Right lobe of liver (tissue), 6 donors: Measurements from ENCODE around the gene OR5AK2. TPM values are rescaled to one million over a fixed set of nuclear protein-coding genes. Genes with fewer than 3 reads are reported as not detected.
A peak's percentile ranks its signal among the peaks of the same experiment; 100 is the strongest.
"Not testable (repeated sequence)": the region's sequence is repeated elsewhere in the genome, so short reads cannot be mapped to it uniquely, and the experiment has no call there.

ENCODE experiments used
- ATAC-seq, 4 donors: fragments of 200-7000 bp; cut with Tn5 transposase; one replicate each; pipeline ENCODE4 v1.9.1; 2020; ENCODE audit warnings: mild to moderate bottlenecking in 4 of 4, moderate library complexity in 4 of 4
- DNase-seq, 3 donors: peaks; one replicate each; pipeline ENCODE4 v3.0.0-alpha.2; 2020
- H3K27ac ChIP-seq, 3 donors: fragments of 200-600 bp; one replicate each; pipeline ENCODE4 v1.8.0; 2022
- H3K27me3 ChIP-seq, 2 donors: fragments of 200-600 bp; one replicate each; pipeline ENCODE4 v1.8.0; 2022
- H3K36me3 ChIP-seq, 4 donors: fragments of 200-600 bp; sonication (generic) in 1 of 4; one replicate each; pipeline versions ENCODE4 v1.5.1 to v1.8.0; 2017 to 2022; ENCODE audit warnings: control low read depth in 1 of 4
- H3K4me1 ChIP-seq, 4 donors: fragments of 200-600 bp; sonication (generic) in 1 of 4; one replicate each; pipeline versions ENCODE4 v1.5.1 to v1.8.0; 2017 to 2022; ENCODE audit warnings: control low read depth in 1 of 4
- H3K4me3 ChIP-seq, 3 donors: fragments of 200-600 bp; one replicate each; pipeline ENCODE4 v1.8.0; 2022
- H3K9me3 ChIP-seq, 4 donors: fragments of 200-600 bp; sonication (generic) in 1 of 4; one replicate each; pipeline versions ENCODE4 v1.5.1 to v1.8.0; 2017 to 2022; ENCODE audit warnings: control low read depth in 1 of 4
- POLR2A ChIP-seq: fragments of 450-650 bp; IDR thresholded peaks from one replicate; pipeline ENCODE4 v1.6.1; 2017; ENCODE audit warnings: antibody characterized with exemption, mild to moderate bottlenecking
- WGBS: methylation state at CpG from one replicate; pipeline ENCODE4 v1.1.6; 2018; ENCODE audit warnings: low coverage, low lambda C conversion rate; ENCODE audit not compliant: insufficient coverage; ENCODE audit errors: missing lambda C conversion rate; 5-methylcytosine and 5-hydroxymethylcytosine counted together
- intact Hi-C, 2 donors: fragments of 100-400 bp; cut with DNase I; formaldehyde crosslinking; loops; one replicate each; pipeline versions ENCODE4 v1.11.2 to v1.14.1; 2022
- long read RNA-seq: library from polyadenylated mRNA; unstranded; transcript quantifications from one replicate; pipeline ENCODE4 v2.0.0, GENCODE V29; 2019
- total RNA-seq, 6 experiments: library from RNA; depleted of rRNA in 2 of 6; stranded (reverse); fragments of >200 nt in 2 of 6; fragmentation: NEBNext Ultra II Directional in 3 of 6; extraction: Animal tissue kit (Norgen Biotek cat#: 25700) in 3 of 6; gene quantifications; one replicate each; pipeline versions ENCODE4 v1.1.0 to v1.2.4, GENCODE V29; 2016 to 2023
- TF ChIP-seq, protein P1 (sequence below), 4 donors: fragments of 200-600 bp in 3 of 4; fragments of 450-650 bp in 1 of 4; IDR thresholded peaks; one replicate each; pipeline versions ENCODE4 v1.5.1 to v1.8.0; 2016 to 2022; ENCODE audit warnings: antibody characterized with exemption in 4 of 4, mild to moderate bottlenecking in 2 of 4
- donor health status: DM: no; HTN: yes; CAD: no.
- donor health status: DM: no; HTN: no; CAD: no.
- donor health status: DM: no; HTN: no; CAD: no.
- donor health status: DM: no; HTN: yes; CAD: no.
- donor health status: DM: no; HTN: yes; CAD: no.

The OR5AK2 gene, protein sequence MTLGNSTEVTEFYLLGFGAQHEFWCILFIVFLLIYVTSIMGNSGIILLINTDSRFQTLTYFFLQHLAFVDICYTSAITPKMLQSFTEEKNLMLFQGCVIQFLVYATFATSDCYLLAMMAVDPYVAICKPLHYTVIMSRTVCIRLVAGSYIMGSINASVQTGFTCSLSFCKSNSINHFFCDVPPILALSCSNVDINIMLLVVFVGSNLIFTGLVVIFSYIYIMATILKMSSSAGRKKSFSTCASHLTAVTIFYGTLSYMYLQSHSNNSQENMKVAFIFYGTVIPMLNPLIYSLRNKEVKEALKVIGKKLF
- total RNA-seq = not detected
- long read RNA-seq = 0 reads

- no peaks in the 10 kb centered on the region for H3K36me3 ChIP-seq
- no peak for TF ChIP-seq POLR2A
- no peak for ATAC-seq
- WGBS = 21% methylated on average over 1 of the region's 1 CpG
- H3K4me1 ChIP-seq = no peaks in the 10 kb centered on the region
- no peak within 1 kb of the TSS for H3K27ac ChIP-seq
- no peak within 1 kb of the TSS for H3K4me3 ChIP-seq
- intact Hi-C loops = no loop called here
- no peaks in the 10 kb centered on the region for H3K27me3 ChIP-seq
- H3K9me3 ChIP-seq = no peaks in the 10 kb centered on the region
- DNase-seq = no peak
Observed at GRCh38 chr11:56988614-56989013, at the start of gene OR5AK2. TSS of gene OR5AK2 (plus strand) at chr11:56988914. CDS start at chr11:56988914, 0 bp downstream.

DNA sequence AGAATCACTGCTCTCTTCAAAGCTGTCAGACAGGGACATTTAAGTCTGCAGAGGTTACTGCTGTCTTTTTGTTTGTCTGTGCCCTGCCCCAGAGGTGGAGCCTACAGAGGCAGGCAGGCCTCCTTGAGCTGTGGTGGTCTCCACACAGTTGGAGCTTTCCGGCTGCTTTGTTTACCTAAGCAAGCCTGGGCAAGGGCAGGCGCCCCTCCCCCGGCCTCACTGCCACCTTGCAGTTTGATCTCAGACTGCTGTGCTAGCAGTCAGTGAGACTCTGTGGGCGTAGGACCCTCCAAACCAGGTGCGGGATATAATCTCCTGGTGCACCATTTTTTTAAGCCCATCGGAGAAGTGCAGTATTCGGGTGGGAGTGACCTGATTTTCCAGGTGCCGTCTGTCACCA is 43.2 kb upstream of the OR5AK2 start:
- H3K27ac ChIP-seq, intact Hi-C loops, H3K4me3 ChIP-seq, ATAC-seq, H3K4me1 ChIP-seq, H3K9me3 ChIP-seq, DNase-seq, H3K36me3 ChIP-seq, H3K27me3 ChIP-seq: not testable (repeated sequence)
- 67% methylated on average over 1 of the region's 8 CpGs for WGBS

DNA sequence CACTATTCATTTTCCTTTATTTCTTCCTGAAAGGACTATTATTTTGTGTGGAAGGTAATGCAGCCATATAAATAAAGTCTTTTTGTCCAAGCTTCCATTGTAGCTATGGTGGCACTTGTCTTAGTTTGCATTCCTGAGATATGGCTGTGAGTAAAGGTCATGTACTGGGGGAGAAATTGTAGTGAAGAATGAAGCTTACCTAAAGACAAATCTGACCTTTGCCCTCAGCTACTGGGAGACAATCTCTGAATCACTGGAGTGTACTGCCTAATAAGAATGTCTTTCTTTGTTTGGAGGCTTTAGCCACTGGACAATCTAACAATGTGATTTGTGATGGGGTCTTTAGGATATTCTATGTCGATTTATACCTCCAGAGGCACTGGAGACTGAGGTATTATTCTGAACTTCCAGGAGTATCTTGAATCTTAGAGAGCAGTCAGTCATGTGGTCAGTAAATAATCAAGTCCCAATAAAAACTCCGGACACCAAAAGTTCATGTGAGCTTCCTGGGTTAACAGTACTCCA is 39.7 kb upstream of the OR5AK2 start:
- WGBS = 62% methylated on average over 2 of the region's 2 CpGs
- no peak for TF ChIP-seq POLR2A
- TF ChIP-seq, protein P1, sequence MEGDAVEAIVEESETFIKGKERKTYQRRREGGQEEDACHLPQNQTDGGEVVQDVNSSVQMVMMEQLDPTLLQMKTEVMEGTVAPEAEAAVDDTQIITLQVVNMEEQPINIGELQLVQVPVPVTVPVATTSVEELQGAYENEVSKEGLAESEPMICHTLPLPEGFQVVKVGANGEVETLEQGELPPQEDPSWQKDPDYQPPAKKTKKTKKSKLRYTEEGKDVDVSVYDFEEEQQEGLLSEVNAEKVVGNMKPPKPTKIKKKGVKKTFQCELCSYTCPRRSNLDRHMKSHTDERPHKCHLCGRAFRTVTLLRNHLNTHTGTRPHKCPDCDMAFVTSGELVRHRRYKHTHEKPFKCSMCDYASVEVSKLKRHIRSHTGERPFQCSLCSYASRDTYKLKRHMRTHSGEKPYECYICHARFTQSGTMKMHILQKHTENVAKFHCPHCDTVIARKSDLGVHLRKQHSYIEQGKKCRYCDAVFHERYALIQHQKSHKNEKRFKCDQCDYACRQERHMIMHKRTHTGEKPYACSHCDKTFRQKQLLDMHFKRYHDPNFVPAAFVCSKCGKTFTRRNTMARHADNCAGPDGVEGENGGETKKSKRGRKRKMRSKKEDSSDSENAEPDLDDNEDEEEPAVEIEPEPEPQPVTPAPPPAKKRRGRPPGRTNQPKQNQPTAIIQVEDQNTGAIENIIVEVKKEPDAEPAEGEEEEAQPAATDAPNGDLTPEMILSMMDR (IDR thresholded peaks at IDR 0.05) = no peak
- no peak overlapping the region for H3K4me3 ChIP-seq
- H3K9me3 ChIP-seq = no peaks in the 10 kb centered on the region
- ATAC-seq (no peak), DNase-seq (no peak)
- H3K4me1 ChIP-seq = no peaks in the 10 kb centered on the region
- H3K27me3 ChIP-seq = no peaks in the 10 kb centered on the region
- no peak overlapping the region for H3K27ac ChIP-seq
- H3K36me3 ChIP-seq = no peaks in the 10 kb centered on the region
- intact Hi-C loops = no loop called here

GRCh38 chr11:56950510-56950909 is 38.2 kb upstream of the OR5AK2 start:
- WGBS = 35% methylated on average over 2 of the region's 2 CpGs
- no peaks in the 10 kb centered on the region for H3K4me1 ChIP-seq
- no peak for TF ChIP-seq POLR2A
- TF ChIP-seq, protein P1 (IDR thresholded peaks at IDR 0.05) = peak in 1 of 4 donors; percentile 11
- no peak for ATAC-seq
- H3K27ac ChIP-seq = no peak overlapping the region
- DNase-seq = no peak
- no peaks in the 10 kb centered on the region for H3K9me3 ChIP-seq
- no peaks in the 10 kb centered on the region for H3K27me3 ChIP-seq
- H3K4me3 ChIP-seq = no peak overlapping the region
- H3K36me3 ChIP-seq = no peaks in the 10 kb centered on the region
- intact Hi-C loops = no loop called here

- H3K4me1 ChIP-seq, H3K4me3 ChIP-seq, H3K9me3 ChIP-seq, H3K27ac ChIP-seq, H3K36me3 ChIP-seq, DNase-seq, ATAC-seq, H3K27me3 ChIP-seq, intact Hi-C loops: not testable (repeated sequence)
- 93% methylated on average over 1 of the region's 1 CpG for WGBS
Observed at GRCh38 chr11:56953907-56954306, 34.8 kb upstream of the OR5AK2 start.

GRCh38 chr11:56961609-56962008 is 27.1 kb upstream of the OR5AK2 start:
- no peaks in the 10 kb centered on the region for H3K9me3 ChIP-seq
- intact Hi-C loops = no loop called here
- TF ChIP-seq POLR2A = no peak
- TF ChIP-seq, protein P1 (IDR thresholded peaks at IDR 0.05) = no peak
- no peak for ATAC-seq
- H3K27me3 ChIP-seq = no peaks in the 10 kb centered on the region
- no peak for DNase-seq
- H3K36me3 ChIP-seq = no peaks in the 10 kb centered on the region
- no peak overlapping the region for H3K4me3 ChIP-seq
- no peaks in the 10 kb centered on the region for H3K4me1 ChIP-seq
- no peak overlapping the region for H3K27ac ChIP-seq
